Activated T-helper 17 cell treated with anti-CD3 and anti-CD28 coated beads, Interleukin-2, amount 50 U/mL, for 72 hours (primary cell): ENCODE results near the gene NPL. TPM values are rescaled to one million over a fixed set of nuclear protein-coding genes. Genes with fewer than 3 reads are reported as not detected.

Experiments
- ATAC-seq: fragments of 150-1000 bp; cut with Tn5 transposase; replicated peaks from 2 replicates; pipeline ENCODE4 v1.10.0; 2021; ENCODE audit warnings: mild to moderate bottlenecking, moderate library complexity
- H3K27ac Mint-ChIP-seq: one replicate; pipeline ENCODE4 v1.8.0; 2022; ENCODE audit warnings: mixed read lengths
- H3K27me3 Mint-ChIP-seq: one replicate; pipeline ENCODE4 v1.8.0; 2022; ENCODE audit warnings: mixed read lengths
- H3K36me3 Mint-ChIP-seq: one replicate; pipeline ENCODE4 v1.8.0; 2022; ENCODE audit warnings: low read depth, mild to moderate bottlenecking, mixed read lengths
- H3K4me1 Mint-ChIP-seq: one replicate; pipeline ENCODE4 v1.8.0; 2022; ENCODE audit warnings: mixed read lengths
- H3K4me3 Mint-ChIP-seq: one replicate; pipeline ENCODE4 v1.8.0; 2022; ENCODE audit warnings: mild to moderate bottlenecking, mixed read lengths
- H3K9me3 Mint-ChIP-seq: one replicate; pipeline ENCODE4 v1.8.0; 2022; ENCODE audit warnings: mixed read lengths
- total RNA-seq, 2 donors: library from RNA; stranded (reverse); gene quantifications; one replicate each; pipeline ENCODE4 v1.2.3, GENCODE V29; 2022

Gene NPL
- total RNA-seq: 1 to 10 TPM in 1 of 2 donors, under 1 TPM in 1; 0.90 to 1.4 TPM

DNA sequence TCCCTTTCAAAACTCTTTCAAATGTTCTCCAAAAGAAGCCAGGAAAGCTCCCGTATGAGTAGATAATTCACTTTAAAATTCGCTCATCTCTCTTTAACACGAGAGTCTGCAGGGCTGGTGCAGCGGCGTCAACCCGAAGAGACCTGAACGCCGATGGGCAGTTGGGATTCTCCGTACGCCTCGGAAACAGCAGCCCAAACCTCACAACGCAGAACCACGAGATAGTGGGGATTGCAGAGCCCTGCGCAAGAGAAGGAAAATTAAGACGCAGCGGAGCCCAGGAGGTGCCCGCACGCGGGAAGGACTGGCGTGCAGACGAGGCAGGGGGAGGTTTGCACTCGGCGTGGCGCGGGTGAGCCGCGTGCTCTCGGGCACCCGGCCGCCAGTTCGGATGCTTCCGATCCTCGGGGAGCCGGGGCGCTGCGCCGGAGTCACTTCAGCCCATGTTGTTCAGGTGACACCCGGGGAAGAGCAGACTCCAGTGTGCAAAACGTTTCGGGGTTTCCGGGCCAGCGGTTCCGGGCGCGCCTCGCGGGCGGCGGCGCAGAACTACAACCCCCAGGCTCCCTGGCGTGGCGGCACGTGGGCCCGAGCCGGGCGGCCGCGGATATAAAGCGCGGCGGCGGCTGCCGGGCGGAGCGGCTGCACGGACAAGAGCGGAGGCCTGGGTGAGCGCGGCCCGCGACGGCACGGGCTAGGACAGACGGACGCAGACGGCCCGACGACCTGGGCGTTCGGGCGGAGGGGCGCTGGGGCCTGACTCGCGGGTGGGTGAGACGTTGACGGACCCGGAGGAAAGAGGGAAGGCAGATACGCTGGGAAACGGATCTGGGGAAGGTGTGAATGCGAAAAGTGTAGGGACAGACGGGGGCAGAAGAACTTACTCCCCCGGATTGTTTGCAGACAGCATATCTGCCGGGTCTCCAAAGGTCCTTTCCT lies at the start of gene NPL:
TSS of gene NPL (plus strand) at position 636 of the 939 bp plus-strand sequence. CDS start 4,599 bp downstream, outside the sequence.
- no peaks in the 10 kb centered on the region for H3K4me1 Mint-ChIP-seq
- no peaks in the 10 kb centered on the region for H3K36me3 Mint-ChIP-seq
- H3K4me3 Mint-ChIP-seq: peak within 1 kb of the TSS; percentile 81
- H3K27ac Mint-ChIP-seq: peak within 1 kb of the TSS; percentile 60
- peak; percentile 93 for ATAC-seq
- peaks cover 2% of the 10 kb centered on the region for H3K27me3 Mint-ChIP-seq
- no peaks in the 10 kb centered on the region for H3K9me3 Mint-ChIP-seq

DNA sequence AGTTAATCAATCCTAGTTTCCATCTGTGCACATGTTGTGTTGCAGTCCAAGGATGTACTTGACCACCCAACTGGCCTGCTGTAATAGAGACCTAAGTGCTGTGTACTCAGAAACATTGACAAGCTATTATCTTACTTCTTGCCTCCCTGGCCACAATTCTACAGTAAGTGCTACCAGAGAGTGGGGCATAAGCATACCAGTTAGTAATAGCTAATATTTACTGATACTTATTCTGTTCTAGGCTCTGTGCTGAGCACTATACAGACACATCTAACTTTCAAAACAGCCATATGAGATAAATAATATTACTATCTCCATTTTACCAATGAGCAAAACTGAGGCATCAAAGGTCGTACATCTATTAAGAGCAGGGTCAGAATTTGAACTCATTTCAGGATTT lies 49.5 kb upstream of the NPL start:
- H3K27me3 Mint-ChIP-seq: no peaks in the 10 kb centered on the region
- no peaks in the 10 kb centered on the region for H3K4me1 Mint-ChIP-seq
- H3K9me3 Mint-ChIP-seq: no peaks in the 10 kb centered on the region
- no peak for ATAC-seq
- H3K27ac Mint-ChIP-seq: no peak overlapping the region
- no peaks in the 10 kb centered on the region for H3K36me3 Mint-ChIP-seq
- H3K4me3 Mint-ChIP-seq: no peak overlapping the region

- Mint-ChIP-seq H3K27ac (no peak overlapping the region), H3K36me3 (no peaks in the 10 kb centered on the region), H3K4me3 (no peak overlapping the region), H3K4me1 (no peaks in the 10 kb centered on the region), H3K9me3 (no peaks in the 10 kb centered on the region), H3K27me3 (peaks cover 9% of the 10 kb centered on the region)
- no peak for ATAC-seq
Measured at GRCh38 chr1:182742780-182743179, 46.8 kb upstream of the NPL start.

DNA sequence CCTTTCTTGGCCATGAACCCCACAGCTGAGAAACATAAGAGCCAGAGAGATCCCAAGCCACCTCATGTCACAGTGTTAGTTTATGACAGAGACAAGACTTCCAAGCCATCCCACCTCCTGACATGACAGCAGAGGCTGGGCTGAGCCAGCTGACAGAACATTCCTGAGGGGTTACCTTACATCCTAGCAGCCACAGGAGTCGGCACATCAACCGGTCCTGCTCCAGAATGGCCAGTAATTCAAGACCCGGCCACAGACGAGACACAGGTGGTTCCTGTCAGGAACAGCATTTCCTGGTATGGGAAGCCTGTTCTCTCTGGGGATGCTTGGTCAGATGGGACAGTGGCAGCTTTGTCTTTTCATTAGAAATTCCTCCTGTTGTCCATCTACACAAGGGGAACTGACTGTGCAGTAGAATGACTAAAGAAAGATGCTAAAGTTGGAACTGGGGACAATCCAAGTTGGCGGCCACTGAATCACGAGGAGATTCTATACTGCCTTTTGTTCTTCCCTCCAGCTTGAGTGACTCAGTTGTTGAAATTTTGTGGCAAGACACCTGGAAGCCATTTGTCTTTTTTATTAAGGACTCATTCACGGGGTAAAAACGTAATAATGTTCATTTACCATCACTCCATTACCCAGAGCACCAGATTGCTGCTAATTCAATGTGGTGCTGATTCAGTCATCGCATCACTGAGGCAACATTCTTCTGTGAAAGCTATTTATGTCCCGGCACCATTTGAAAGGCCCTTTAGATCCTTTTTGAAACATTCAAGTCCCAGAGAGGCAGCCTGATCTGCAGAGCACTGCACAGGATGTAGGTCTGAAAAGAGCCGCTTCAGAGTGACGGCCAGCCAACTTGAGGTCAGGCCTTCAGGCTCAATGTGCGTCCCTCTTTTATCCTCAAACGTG lies 37.2 kb upstream of the NPL start:
- peaks cover 16% of the 10 kb centered on the region for H3K27me3 Mint-ChIP-seq
- H3K4me1 Mint-ChIP-seq: no peaks in the 10 kb centered on the region
- H3K9me3 Mint-ChIP-seq: no peaks in the 10 kb centered on the region
- no peak overlapping the region for H3K27ac Mint-ChIP-seq
- no peaks in the 10 kb centered on the region for H3K36me3 Mint-ChIP-seq
- H3K4me3 Mint-ChIP-seq: no peak overlapping the region
- ATAC-seq: no peak

DNA sequence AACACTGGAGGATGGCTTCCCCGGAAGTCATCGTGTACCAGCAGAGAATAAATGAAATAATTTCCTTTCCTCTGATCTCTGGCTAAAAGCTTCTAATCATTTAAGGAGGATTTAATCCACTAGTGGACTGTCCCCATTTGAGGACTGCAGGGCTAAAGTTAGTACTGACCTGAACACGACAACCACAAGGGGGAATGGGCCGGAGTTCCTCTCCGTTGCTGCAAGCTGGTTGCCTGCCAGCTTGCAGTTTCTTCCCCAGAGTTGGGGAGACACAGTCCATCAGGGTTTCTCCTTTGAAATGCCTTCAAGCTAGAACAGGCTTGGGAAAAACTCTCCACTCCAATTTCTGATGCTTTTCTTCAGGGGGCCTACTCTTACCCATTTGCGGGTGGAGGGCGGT lies 35.5 kb upstream of the NPL start:
- Mint-ChIP-seq H3K27ac (no peak overlapping the region), H3K4me3 (no peak overlapping the region)

DNA sequence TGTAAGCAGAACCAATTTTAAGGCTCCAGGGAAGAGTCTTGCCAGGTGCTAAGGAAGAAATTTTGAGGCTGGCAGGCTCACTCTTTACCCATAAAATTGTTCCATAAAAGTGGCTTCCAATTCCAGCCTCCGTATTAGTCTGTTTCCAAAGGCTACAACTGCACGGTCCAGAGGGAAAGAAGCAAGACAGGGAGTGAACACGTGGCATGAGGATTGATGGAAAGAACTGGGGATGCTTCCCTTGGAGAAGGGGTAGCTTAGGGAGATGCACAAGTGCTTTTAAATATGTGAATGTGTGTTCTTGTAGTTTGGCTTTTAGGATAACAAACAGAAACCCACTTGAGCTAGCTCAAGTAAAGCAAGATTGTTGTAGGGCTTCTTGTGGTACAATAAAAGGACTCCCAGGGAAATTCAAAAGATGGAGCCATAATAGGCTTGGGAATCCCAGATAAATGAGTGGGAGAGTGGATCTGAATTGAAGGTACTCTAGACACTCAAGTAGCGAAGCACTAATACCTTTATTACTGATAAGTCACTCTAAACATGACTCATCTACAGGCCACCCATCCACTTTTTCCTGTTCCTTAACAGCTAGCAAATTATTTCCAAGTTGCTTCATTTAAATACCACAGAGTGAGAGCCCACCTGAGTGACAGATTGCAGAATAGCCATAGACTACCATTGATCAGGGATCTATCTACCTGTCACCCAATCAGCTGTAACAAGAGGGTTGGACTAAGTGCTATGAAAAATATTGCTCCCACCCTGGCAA lies 34.8 kb upstream of the NPL start:
- Mint-ChIP-seq H3K9me3 (no peaks in the 10 kb centered on the region), H3K4me1 (no peaks in the 10 kb centered on the region), H3K36me3 (no peaks in the 10 kb centered on the region), H3K4me3 (no peak overlapping the region), H3K27me3 (peaks cover 8% of the 10 kb centered on the region), H3K27ac (no peak overlapping the region)
- ATAC-seq: no peak

More for the DNA sequence above, 35.5 kb upstream of the NPL start:
- Mint-ChIP-seq H3K9me3 (no peaks in the 10 kb centered on the region), H3K4me1 (no peaks in the 10 kb centered on the region), H3K36me3 (no peaks in the 10 kb centered on the region), H3K27me3 (peaks cover 8% of the 10 kb centered on the region)
- ATAC-seq: no peak

- Mint-ChIP-seq H3K4me3 (no peak overlapping the region), H3K9me3 (no peaks in the 10 kb centered on the region), H3K27ac (no peak overlapping the region), H3K4me1 (no peaks in the 10 kb centered on the region), H3K27me3 (peaks cover 8% of the 10 kb centered on the region), H3K36me3 (no peaks in the 10 kb centered on the region)
- no peak for ATAC-seq
Measured at GRCh38 chr1:182755632-182756031, 33.9 kb upstream of the NPL start.

DNA sequence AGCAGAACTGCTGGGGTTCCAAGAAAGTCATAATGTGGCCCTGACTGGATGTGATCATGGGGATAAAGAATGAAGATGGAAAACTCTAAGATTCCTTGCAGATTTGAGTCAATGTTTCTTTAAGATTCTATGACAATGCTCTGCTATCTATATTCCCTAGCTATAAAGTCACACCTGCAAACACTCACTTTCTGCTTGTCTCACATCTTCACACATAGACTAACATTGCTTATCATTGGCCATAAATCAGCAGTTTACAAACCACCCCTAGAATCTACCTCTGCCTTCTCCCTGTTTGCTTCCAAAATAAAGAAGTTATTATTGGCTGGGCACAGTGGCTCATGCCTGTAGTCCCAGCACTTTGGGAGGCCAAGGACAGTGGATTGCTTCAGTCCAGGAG lies 33.1 kb upstream of the NPL start:
- no peak for ATAC-seq
- H3K27me3 Mint-ChIP-seq: peaks cover 3% of the 10 kb centered on the region

GRCh38 chr1:182761396-182762395 lies 27.9 kb upstream of the NPL start:
- Mint-ChIP-seq H3K9me3 (peaks cover 6% of the 10 kb centered on the region), H3K27ac (peak overlapping the region; percentile 37), H3K27me3 (peaks cover 3% of the 10 kb centered on the region), H3K36me3 (no peaks in the 10 kb centered on the region), H3K4me1 (no peaks in the 10 kb centered on the region), H3K4me3 (no peak overlapping the region)
- peak; percentile 42 for ATAC-seq

More for the DNA sequence above, 33.1 kb upstream of the NPL start:
- Mint-ChIP-seq H3K36me3 (no peaks in the 10 kb centered on the region), H3K9me3 (no peaks in the 10 kb centered on the region), H3K27ac (no peak overlapping the region), H3K4me1 (no peaks in the 10 kb centered on the region), H3K4me3 (no peak overlapping the region)

- no peaks in the 10 kb centered on the region for H3K36me3 Mint-ChIP-seq
- no peak for ATAC-seq
- H3K27me3 Mint-ChIP-seq: peaks cover 3% of the 10 kb centered on the region
- H3K27ac Mint-ChIP-seq: no peak overlapping the region
- H3K4me1 Mint-ChIP-seq: no peaks in the 10 kb centered on the region
- peaks cover 6% of the 10 kb centered on the region for H3K9me3 Mint-ChIP-seq
- no peak overlapping the region for H3K4me3 Mint-ChIP-seq
Measured at GRCh38 chr1:182762536-182762935, 27.0 kb upstream of the NPL start.

GRCh38 chr1:182764029-182764727 lies 25.4 kb upstream of the NPL start:
- ATAC-seq: no peak
- peaks cover 3% of the 10 kb centered on the region for H3K27me3 Mint-ChIP-seq

DNA sequence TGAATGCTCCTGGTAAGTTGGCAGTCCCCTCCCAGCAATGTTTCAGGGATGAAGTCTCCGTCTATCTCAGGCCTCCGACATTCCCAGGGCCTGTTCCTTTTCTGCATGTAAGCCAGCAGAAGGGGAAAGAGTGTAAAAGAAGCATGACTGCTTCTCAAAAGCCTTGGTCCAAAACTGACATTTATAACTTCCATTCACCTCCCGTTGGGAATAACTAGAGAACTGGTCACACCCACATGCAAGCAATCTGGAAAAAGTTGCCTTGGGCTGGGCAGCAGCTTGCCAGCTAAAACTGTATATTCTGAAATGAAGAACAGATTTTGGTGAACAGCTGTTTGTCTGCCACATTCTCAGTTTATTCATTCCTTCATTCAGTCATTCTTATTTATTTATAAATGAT lies 24.2 kb upstream of the NPL start:
- no peak for ATAC-seq
- no peaks in the 10 kb centered on the region for H3K4me1 Mint-ChIP-seq
- no peak overlapping the region for H3K27ac Mint-ChIP-seq
- peaks cover 3% of the 10 kb centered on the region for H3K27me3 Mint-ChIP-seq
- no peaks in the 10 kb centered on the region for H3K36me3 Mint-ChIP-seq
- H3K9me3 Mint-ChIP-seq: peaks cover 6% of the 10 kb centered on the region
- H3K4me3 Mint-ChIP-seq: no peak overlapping the region

More at GRCh38 chr1:182764029-182764727, 25.4 kb upstream of the NPL start:
- Mint-ChIP-seq H3K9me3 (peaks cover 6% of the 10 kb centered on the region), H3K4me1 (no peaks in the 10 kb centered on the region), H3K4me3 (no peak overlapping the region), H3K36me3 (no peaks in the 10 kb centered on the region), H3K27ac (no peak overlapping the region)

DNA sequence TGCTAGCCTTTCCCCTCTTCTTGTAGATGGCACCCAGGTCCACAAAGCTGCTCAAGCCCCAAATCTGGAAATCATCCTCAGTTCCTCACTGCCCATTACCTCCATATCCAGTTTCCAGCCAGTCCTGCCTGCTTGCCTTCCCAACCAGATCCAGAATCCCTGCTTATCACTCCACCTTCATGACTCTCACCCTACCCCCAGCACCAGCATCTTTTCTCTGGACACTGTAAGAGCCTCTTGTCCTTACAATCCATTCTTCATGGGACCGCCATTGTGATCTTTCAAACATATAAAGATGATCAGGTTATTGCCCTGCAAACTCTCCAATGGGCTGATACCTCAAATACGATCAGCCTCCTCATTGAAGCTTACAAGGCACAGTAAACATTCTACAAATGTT lies 23.5 kb upstream of the NPL start:
- ATAC-seq: no peak
- Mint-ChIP-seq H3K27ac (no peak overlapping the region), H3K4me3 (no peak overlapping the region), H3K27me3 (peaks cover 3% of the 10 kb centered on the region), H3K4me1 (no peaks in the 10 kb centered on the region), H3K9me3 (peaks cover 6% of the 10 kb centered on the region), H3K36me3 (no peaks in the 10 kb centered on the region)
